NCI-H2227 (cell line): ENCODE data around the gene ZNF181.

Experiments used
- DNase-seq: peaks from one replicate; lab custom pipeline; 2025; ENCODE audit not compliant: unreplicated experiment; lab: John Stamatoyannopoulos, UW

Gene ZNF181

DNA sequence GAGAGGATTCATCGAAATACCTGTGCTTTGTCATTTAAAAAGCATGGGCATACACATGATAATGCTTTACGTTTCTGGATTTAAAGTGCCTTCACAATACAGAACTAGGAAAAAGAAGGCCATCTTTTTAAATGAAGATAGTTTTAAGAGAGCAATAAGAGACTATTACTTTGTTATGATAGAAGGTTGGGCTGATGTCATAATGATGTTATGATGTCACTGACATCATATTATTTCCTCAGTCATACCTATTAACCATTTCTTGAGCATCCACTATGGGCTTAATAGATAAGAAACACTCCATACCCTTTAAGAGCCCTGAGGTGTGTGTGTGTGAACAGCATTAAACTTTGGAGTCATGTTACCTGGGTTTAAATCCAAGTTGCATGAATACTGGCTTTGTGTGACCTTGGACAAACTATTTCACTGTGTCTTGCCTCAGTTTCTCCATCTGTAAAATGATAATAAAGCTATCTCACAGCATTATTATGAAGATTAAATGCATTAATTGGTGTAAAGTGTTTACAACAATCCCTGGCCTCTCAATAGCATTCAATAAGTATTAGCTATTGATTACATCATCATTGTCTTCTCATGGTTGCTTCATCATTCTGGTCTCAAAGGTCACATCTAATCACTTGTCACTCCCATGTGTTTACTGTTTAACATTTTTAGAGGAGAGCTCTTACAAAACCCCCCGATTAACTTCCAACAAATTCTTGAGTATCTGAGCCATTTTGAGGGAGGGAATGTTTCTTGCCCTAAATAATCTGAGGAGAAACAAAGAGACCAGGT is 11.1 kb downstream of the ZNF181 start:
- no peak for DNase-seq

DNA sequence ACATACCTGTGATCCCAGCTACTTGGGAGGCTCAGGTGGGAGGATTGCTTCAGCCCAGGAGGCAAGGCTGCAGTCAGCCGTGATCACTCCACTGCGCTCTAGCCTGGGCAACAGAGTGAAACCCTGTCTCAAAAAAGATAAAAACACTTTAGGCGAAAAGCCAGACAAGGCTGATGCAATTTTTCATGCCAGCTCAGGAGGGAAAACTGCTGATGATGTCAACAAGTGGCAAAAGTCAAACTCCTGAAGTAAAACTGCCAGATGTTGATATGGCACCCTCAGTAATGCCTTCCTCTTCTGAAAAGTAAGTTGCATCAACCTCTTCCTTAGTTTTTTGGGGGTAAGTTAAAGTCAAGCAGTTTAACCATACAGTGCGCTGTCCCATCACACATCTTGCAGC is 23.4 kb downstream of the ZNF181 start:
- DNase-seq, result no peak

DNA sequence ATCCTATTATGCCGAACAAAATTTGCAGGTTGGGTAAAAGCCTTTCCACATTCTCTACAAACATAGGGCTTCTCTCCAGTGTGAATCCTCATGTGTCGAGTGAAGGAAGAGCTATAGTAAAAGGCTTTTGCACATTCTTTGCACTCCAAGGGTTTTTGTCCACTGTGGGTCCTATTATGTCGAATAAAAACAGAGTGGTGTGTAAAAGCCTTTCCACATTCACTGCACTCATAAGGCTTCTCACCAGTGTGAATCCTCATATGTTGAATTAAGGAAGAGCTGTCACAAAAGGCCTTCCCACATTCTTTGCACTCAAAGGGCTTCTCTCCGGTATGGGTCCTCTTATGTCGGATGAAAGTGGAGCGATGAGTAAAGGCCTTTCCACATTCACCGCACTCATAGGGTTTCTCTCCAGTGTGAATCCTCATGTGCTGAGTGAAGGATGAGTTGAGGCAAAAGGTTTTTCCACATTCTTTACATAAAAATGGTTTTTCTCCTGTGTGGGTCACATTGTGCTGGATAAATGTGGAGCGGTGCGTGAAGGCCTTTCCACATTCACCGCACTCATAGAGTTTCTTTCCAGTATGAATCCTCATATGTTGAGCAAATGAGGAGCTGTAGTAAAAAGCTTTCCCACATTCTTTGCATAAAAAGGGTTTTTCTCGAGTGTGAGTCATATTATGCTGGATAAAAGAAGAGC is 25.3 kb downstream of the ZNF181 start:
- DNase-seq, result no peak

DNA sequence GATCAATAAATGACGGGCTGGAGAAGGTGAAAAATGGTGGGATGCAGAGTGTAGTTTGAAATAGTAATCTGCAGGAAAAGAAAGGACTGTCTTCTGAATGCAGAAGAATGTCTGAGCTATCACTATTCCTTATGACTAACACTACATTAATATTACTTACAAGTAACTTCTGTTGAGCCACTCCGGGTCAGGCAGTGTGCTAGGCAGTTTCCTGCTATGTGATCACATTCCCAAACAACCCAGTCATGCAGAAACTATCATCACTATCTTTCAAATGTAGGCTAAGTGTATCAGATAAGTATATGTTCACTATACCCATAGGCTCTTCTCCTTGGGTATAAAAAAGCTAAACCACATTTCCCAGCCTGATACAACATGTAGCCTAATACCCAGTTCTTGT is 32.3 kb downstream of the ZNF181 start:
- no peak for DNase-seq

DNA sequence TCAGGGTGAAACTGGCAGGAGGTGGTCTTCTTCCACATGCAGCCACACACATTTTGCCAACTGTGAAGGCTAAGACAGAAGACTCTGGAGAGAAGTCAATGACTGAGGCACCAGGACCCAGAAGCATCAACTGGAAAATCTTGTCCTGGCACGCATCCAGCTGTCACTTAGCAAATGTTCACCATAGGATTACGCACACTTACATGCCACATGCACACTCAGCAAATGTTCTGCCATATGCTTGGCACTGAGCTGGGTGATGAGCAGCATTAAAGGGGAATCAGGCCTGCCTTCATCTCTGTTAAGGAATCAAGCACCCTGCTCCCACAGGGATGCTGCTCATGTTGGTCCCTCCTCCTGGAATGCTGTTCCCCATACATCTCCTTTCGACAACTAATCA is 33.9 kb downstream of the ZNF181 start:
- DNase-seq, result no peak

DNA sequence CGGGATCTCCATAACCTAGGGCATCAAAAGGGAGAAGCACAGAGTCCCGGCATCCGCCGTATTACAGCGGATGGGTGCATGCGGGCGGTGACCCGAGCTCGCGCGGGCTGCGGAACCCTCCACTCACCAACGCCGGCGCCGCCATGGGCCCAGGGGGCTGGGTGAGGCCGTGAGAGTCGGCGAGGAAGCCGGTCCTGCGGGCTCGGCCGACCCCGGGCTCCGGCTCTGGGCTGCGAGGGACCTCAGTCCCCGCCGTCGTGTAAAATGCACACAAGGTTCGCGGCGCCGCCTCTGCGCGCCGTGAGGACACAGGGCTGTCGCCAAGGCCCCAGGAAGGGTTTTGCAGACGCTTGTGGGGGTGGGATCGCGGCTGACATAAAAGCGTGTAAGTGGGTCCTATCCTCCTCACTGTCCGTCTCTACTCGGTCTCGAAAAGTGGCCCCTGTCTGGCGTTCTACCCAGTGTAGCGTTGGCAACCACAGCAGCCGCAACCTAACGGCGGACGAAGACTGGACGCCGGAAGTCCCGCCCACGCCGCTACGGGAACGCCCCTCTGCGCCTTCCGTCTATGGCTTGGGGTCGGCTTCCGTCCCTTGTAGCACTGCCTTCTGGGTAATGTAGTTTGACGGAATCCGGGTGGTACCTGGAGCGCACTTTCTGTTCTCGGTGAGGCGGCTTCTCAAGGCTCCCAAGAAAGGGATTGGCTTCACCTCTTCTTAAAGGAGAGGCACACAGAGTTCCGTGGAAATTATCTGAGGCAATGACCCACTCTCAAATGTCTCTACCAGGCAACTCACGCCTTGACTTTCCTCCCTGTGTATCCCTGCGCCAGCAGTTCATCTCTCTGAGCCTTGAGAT is 38.9 kb downstream of the ZNF181 start, which contains the start of gene ZNF599:
TSS of gene ZNF599 (minus strand) at position 519 of the 858 bp plus-strand sequence. CDS start at position 145, 374 bp downstream.
- peak; percentile 100 for DNase-seq

DNA sequence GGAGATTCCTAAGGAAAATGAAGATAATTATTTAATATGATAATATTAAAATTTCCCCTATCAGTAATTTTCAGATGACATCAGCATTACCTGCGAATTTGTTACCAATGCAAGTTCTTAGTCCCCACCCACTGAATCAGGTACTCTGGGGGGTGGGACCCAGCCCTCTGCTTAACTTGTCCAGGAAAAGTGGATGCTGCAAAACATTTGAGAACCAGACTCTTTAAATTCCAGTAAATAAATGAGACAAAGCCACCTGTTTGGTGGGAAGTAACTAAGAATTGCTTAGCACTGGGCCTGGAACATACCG is 39.5 kb downstream of the ZNF181 start:
- DNase-seq, result no peak

DNA sequence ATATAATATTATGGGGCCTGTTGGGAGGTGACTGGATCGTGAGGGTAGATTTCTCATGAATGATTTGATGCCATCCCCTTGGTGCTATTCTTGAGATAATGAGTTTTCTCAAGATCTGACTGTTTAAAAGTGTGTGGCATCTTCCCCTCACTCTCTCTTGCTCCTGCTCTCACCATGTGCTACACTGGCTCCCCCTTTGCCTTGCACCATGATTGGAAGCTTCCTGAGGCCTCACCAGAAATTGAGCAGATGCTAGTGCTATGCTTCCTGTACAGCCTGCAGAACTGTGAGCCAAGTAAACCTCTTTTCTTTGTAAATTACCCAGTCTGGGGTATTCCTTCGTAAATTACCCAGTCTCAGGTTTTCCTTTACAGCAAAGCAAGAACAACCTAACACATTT is 40.8 kb downstream of the ZNF181 start:
- DNase-seq, result no peak

DNA sequence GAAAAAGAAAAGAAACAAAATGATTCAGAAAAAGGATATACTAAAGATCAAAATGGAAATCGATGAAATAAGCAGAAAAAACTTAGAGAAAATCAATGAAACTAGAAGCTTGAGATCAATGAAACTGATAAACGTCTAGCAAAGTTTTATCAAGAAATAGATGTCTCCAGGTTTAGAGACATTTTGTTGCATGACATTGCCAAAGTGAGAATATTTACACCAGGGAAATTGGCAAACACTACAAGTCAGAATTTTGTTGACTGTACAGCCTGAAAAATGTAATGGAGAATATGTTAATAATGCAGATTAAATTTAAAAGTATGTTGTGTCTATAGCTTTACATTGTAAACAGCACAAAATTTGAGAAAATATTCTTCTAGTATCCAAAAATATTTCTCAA is 44.3 kb downstream of the ZNF181 start:
- no peak for DNase-seq

DNA sequence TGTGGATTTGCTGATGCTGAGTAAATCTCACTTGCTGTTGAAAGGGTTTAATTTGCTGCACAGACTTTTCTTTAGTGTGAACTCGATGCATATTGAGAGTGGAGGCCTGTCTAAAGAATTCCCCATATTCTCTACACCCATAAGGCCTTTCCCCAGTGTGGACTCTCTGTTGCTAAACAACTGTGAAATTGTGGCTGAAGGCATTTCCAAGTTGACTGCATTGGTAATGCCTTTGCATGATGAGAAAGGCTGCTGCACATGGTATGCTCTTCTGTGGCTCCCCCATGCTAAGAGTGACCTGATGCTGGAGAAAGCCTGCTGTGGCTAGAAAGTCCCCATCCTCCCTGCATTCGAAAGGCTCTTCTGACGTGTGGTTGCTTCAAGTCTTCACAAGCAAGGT is 45.6 kb downstream of the ZNF181 start:
- no peak for DNase-seq

DNA sequence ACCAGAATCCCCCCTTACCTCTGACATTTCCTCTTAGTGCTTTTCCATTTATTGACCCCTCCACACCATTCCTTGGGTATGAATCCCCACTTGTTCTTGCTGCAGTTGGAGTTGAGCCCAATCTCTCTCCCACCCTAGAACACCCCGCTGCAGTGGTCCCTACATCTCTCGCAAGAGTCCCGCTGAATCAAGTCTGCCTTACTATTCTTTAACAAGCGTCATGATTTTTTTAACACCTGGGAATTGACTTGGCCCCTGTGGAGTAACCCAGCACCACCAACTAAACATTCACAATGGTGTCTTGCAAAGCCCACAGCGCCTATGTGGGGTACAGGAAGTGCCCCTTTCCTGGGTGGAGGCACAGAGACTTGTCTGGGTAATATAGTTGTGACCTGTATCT is 52.2 kb downstream of the ZNF181 start:
- DNase-seq, result no peak

DNA sequence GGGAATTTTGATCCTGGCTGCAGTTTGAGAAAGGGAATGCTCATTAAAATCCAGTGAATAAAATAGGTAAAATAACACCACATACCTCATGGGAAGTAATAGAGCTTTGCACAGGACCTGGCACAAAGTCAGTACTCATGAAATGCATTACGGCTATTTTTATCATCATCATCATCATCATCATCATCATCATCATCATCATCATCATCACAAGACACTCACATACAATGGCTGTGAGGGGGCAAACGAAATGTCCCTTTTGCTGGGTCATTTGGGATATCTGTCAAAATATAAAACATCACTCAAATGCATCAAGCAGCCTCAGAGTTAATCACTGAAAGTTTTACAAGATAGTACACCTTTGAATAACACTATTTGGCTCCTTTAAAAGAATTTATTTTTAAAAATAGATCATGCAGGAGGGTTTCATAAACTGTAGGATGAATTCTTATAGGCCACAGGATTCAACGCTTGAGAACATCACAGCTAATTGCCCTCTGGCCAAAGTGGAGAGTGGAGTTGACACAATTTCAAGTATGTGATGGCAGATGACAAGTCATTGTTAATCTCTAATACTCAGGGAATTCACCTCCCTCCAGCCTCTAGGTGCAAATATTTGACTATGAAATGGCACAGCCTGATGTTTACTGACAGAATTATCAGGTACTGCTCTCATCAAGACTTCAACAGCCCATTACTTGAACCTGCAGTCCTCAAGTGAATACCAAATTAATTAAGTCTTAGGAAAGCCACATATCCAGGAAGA is 53.2 kb downstream of the ZNF181 start:
- no peak for DNase-seq

DNA sequence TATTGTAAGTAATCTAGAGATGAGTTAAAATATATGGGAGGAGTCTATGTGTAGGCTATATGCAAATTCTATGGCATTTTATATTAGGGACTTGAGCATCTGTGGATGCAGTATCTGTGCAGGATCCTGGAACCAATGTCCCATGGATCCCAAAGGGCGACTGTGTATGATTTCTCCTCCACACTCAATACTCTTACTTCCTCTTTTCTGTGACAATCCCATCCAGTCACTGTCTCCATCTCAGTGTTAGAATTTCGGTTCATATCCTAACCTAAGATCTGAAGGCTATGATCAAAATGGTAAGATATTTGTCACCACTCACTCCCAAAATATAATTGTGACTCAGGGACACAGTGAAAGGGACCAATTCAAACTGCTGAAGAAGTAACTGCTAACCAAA is 54.0 kb downstream of the ZNF181 start:
- no peak for DNase-seq

DNA sequence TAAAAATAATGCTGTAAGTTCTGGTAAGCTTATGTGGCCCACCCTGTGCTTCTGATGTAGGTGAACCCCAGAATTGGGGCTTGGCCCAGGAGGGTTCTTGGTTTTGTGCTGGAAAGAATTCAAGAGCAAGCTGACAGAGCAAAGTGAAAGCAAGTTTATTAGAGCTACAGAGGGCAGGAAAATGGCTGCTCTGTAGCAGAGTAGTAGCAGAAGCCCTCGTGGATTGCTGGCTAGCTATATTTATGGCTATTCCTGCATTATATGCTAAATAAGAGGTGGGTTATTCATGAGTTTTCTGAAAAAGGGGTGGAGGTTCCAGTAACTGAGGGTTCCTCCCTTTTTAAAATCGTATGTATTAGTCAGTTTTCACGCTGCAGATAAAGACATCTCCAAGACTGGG is 59.5 kb downstream of the ZNF181 start:
- no peak for DNase-seq

DNA sequence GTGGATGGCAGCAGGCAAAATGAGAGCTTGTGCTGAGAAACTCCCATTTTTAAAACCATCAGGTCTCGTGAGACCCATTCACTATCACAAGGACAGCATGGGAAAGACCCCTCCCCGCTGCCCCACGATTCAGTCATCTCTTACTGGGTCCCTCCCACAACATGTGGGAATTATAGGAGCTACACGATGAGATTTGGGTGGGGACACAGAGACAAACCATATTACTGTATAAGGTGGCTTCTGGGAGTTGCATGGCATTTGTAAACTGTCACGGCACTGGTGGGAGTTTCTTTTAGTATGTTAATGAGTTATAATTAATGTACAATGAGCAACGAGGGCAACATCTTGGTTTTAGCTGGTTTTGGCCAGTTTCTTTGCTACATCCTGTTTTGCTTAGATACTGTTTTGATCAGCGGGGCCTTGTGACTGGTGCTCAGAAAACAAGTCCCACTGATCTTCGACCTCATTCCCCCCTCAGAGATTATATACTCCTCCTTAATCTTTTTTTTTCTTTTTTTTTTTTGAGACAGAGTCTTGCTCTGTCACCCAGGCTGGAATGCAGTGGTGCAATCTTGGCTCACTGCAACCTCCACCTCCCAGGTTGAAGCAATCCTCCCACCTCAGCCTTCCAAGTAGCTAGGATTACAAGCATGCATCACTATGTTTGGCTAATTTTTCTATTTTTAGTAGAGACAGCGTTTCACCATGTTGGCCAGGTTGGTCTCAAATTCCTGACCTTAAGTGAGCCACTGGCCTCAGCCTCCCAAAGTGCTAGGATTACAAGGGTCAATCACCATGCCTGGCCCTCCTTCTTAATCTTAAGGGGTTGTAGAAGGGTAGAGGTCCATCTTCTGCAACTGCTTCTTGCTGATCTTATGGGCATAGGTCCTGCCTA is 60.3 kb downstream of the ZNF181 start:
- no peak for DNase-seq
